SK-N-SH treated with all-trans-retinoic acid at 6 μM for 48 hours (cell line): ENCODE measurements around the gene HSD17B14.

Source experiments
- ATAC-seq: fragments of 200-7000 bp; cut with Tn5 transposase; 3 replicates; pipeline ENCODE4 v1.9.1; 2020; ENCODE audit warnings: mild to moderate bottlenecking, moderate library complexity
- ARNTL ChIP-seq: fragments of 450-650 bp; formaldehyde crosslinking; IDR thresholded peaks from 2 replicates; pipeline ENCODE4 v1.5.0; 2020; ENCODE audit warnings: low read depth, mild to moderate bottlenecking, moderate library complexity, borderline replicate concordance
- BACH2 ChIP-seq: fragments of 250-450 bp; sonication (Bioruptor Pico); IDR thresholded peaks from 2 replicates; pipeline ENCODE4 v1.9.0; 2021; ENCODE audit warnings: mild to moderate bottlenecking, borderline replicate concordance
- CSDC2 ChIP-seq: fragments of 250-450 bp; sonication (Bioruptor Pico); IDR thresholded peaks from 2 replicates; pipeline ENCODE4 v1.5.0; 2020; ENCODE audit warnings: mild to moderate bottlenecking, moderate library complexity
- CSRNP3 ChIP-seq: fragments of 250-450 bp; sonication (Bioruptor Pico); IDR thresholded peaks from 2 replicates; pipeline ENCODE4 v1.5.1; 2021; ENCODE audit warnings: mild to moderate bottlenecking, moderate library complexity
- ESRRG ChIP-seq: fragments of 250-450 bp; sonication (Bioruptor Pico); IDR thresholded peaks from 2 replicates; pipeline ENCODE4 v1.6.1; 2021; ENCODE audit warnings: mild to moderate bottlenecking
- GLIS3 ChIP-seq: fragments of 250-450 bp; sonication (Bioruptor Pico); IDR thresholded peaks from 2 replicates; pipeline ENCODE4 v1.5.0; 2020; ENCODE audit warnings: mild to moderate bottlenecking, moderate library complexity
- ISL1 ChIP-seq: fragments of 250-450 bp; sonication (Bioruptor Pico); IDR thresholded peaks from 2 replicates; pipeline ENCODE4 v2.1.2; 2022; ENCODE audit warnings: mild to moderate bottlenecking, moderate library complexity
- OSR1 ChIP-seq: fragments of 250-450 bp; sonication (Bioruptor Pico); IDR thresholded peaks from 2 replicates; pipeline ENCODE4 v1.8.0; 2022; ENCODE audit warnings: moderate library complexity, mild to moderate bottlenecking, inconsistent platforms
- POU6F1 ChIP-seq: fragments of 250-450 bp; sonication (Bioruptor Pico); IDR thresholded peaks from 2 replicates; pipeline ENCODE4 v1.8.0; 2021; ENCODE audit warnings: low read depth, mild to moderate bottlenecking, moderate library complexity, borderline replicate concordance
- PPARA ChIP-seq: fragments of 250-450 bp; sonication (Bioruptor Pico); IDR thresholded peaks from 2 replicates; pipeline ENCODE4 v1.5.0; 2020; ENCODE audit warnings: mild to moderate bottlenecking, borderline replicate concordance
- RARB ChIP-seq: fragments of 250-450 bp; sonication (Bioruptor Pico); IDR thresholded peaks from 2 replicates; pipeline ENCODE4 v1.8.0; 2021; ENCODE audit warnings: mild to moderate bottlenecking, moderate library complexity
- SNAI2 ChIP-seq: fragments of 250-450 bp; sonication (Bioruptor Pico); IDR thresholded peaks from 2 replicates; pipeline ENCODE4 v1.5.0; 2020; ENCODE audit warnings: mild to moderate bottlenecking, moderate library complexity
- TCF4 ChIP-seq: fragments of 250-450 bp; sonication (Bioruptor Pico); IDR thresholded peaks from 2 replicates; pipeline ENCODE4 v1.8.0; 2021; ENCODE audit warnings: mild to moderate bottlenecking, moderate library complexity, borderline replicate concordance
- TOX ChIP-seq: fragments of 250-450 bp; sonication (Bioruptor Pico); IDR thresholded peaks from 2 replicates; pipeline ENCODE4 v1.8.0; 2021; ENCODE audit warnings: mild to moderate bottlenecking, moderate library complexity, borderline replicate concordance
- ZC3H10 ChIP-seq: fragments of 250-450 bp; sonication (Bioruptor Pico); IDR thresholded peaks from 2 replicates; pipeline ENCODE4 v1.5.1; 2021; ENCODE audit warnings: mild to moderate bottlenecking, moderate library complexity
- ZFP3 ChIP-seq: fragments of 250-450 bp; sonication (Bioruptor Pico); IDR thresholded peaks from 2 replicates; pipeline ENCODE4 v1.5.0; 2020; ENCODE audit warnings: mild to moderate bottlenecking, moderate library complexity
- ZFP30 ChIP-seq: fragments of 450-650 bp; formaldehyde crosslinking; IDR thresholded peaks from 2 replicates; pipeline ENCODE4 v1.5.0; 2022; ENCODE audit warnings: mild to moderate bottlenecking, moderate library complexity
- ZNF565 ChIP-seq: fragments of 450-650 bp; formaldehyde crosslinking; conservative IDR thresholded peaks from 2 replicates; pipeline ENCODE4 v1.5.0; 2020; ENCODE audit warnings: low read depth, mild to moderate bottlenecking, moderate library complexity
- ZNF70 ChIP-seq: fragments of 450-650 bp; formaldehyde crosslinking; IDR thresholded peaks from 2 replicates; pipeline ENCODE4 v1.5.0; 2020; ENCODE audit warnings: mild to moderate bottlenecking, moderate library complexity
- ZNF8 ChIP-seq: fragments of 450-650 bp; formaldehyde crosslinking; IDR thresholded peaks from 2 replicates; pipeline ENCODE4 v1.5.0; 2020; ENCODE audit warnings: mild to moderate bottlenecking, moderate library complexity
- TF ChIP-seq, protein P1 (sequence below): fragments of 250-450 bp; sonication (Bioruptor Pico); IDR thresholded peaks from 2 replicates; pipeline ENCODE4 v1.5.0; 2020; ENCODE audit warnings: mild to moderate bottlenecking, moderate library complexity
- TF ChIP-seq, protein P2 (sequence below): fragments of 250-450 bp; sonication (Bioruptor Pico); IDR thresholded peaks from 2 replicates; pipeline ENCODE4 v1.8.0; 2020; ENCODE audit warnings: mild to moderate bottlenecking, moderate library complexity, borderline replicate concordance

Gene HSD17B14

DNA sequence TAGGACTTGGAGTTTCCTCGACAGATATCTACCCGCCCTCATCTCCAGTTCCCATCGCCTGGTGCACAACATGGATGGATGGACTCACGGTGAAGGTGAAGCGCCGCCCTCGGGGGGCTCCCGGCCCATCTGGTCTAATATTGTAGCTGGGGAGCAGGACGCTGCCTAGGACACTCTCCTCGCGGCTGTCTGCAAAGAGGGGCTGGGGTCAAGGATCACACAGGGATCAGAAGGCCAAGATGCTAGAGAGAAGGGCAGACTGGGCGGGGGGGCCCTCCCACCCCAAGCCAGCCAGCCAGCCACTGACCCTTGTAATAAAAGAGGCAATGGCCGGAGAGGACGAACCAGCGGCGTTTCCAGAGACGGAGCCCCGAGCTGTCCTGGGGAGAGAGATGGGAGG, 25.0 kb upstream of the HSD17B14 start (continued):
- TF ChIP-seq, protein P1, sequence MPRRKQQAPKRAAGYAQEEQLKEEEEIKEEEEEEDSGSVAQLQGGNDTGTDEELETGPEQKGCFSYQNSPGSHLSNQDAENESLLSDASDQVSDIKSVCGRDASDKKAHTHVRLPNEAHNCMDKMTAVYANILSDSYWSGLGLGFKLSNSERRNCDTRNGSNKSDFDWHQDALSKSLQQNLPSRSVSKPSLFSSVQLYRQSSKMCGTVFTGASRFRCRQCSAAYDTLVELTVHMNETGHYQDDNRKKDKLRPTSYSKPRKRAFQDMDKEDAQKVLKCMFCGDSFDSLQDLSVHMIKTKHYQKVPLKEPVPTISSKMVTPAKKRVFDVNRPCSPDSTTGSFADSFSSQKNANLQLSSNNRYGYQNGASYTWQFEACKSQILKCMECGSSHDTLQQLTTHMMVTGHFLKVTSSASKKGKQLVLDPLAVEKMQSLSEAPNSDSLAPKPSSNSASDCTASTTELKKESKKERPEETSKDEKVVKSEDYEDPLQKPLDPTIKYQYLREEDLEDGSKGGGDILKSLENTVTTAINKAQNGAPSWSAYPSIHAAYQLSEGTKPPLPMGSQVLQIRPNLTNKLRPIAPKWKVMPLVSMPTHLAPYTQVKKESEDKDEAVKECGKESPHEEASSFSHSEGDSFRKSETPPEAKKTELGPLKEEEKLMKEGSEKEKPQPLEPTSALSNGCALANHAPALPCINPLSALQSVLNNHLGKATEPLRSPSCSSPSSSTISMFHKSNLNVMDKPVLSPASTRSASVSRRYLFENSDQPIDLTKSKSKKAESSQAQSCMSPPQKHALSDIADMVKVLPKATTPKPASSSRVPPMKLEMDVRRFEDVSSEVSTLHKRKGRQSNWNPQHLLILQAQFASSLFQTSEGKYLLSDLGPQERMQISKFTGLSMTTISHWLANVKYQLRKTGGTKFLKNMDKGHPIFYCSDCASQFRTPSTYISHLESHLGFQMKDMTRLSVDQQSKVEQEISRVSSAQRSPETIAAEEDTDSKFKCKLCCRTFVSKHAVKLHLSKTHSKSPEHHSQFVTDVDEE = no peak
- no peak for TF ChIP-seq ISL1
- TF ChIP-seq ESRRG (CRISPR knock-in tag) = no peak
- TF ChIP-seq ZFP30 (CRISPR knock-in tag) = no peak
- no peak for TF ChIP-seq POU6F1
- no peak for TF ChIP-seq ZFP3

DNA sequence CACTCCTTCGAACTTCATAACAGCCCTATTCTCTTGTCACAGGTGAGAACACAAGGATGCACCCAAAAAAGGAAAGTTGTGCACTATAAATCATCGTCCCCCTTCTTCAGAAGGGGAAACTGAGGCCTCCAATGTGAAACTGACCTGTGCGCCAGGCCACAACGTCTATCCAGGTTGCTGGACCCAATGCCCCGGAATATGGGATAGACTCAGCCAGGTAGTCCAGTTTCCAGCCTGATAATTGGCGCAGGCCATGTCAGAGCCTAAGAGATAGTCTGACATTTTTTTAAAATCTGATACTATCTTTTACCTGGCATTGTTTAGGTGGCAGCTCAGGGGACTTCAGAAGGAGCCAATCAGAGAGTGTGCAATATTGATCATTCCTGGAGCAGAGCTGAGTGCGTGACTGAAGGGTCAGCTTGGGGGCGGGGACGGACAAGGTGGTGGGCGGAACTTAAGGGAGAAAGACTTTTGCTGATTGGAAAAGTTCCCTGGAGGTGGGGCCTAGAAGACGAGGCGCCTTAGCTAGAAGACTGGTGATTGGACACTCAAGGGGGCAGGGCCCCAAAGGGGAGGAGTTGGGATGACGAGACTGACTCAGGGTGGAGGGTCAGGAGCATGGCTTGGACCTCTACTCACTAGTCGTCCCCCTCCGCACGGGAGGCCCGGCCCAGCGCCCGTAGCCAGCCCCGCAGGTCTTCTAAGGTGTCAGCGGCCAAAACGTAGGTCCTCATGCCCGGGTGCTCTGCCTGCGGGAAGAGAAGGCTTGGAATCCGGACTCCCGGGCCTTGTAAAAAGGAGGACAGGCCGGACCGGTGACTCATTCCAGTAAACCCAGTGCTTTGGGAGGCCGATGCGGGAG, 23.7 kb upstream of the HSD17B14 start:
- TF ChIP-seq TOX (CRISPR knock-in tag) = no peak
- no peak for TF ChIP-seq BACH2 (CRISPR knock-in tag)
- TF ChIP-seq CSDC2 (CRISPR knock-in tag) = no peak
- TF ChIP-seq, protein P1 = no peak
- no peak for TF ChIP-seq ZFP3
- no peak for TF ChIP-seq ZC3H10
- TF ChIP-seq ZNF8 (CRISPR knock-in tag) = no peak
- no peak; the same call in 2 of the 3 replicates for ATAC-seq

GRCh38 chr19:48858984-48859710, 22.9 kb upstream of the HSD17B14 start:
- no peak; the same call in 2 of the 3 replicates for ATAC-seq
- TF ChIP-seq CSRNP3 (CRISPR knock-in tag) (no peak), ISL1 (no peak), OSR1 (CRISPR knock-in tag) (no peak), RARB (no peak), TCF4 (no peak), ZNF565 (CRISPR knock-in tag) (no peak), GLIS3 (no peak), ARNTL (CRISPR knock-in tag) (no peak), ZFP3 (no peak), SNAI2 (no peak), ZFP30 (CRISPR knock-in tag) (no peak), ZNF8 (CRISPR knock-in tag) (no peak), TOX (CRISPR knock-in tag) (no peak), ZNF70 (CRISPR knock-in tag) (no peak), PPARA (CRISPR knock-in tag) (no peak), ZC3H10 (no peak), POU6F1 (no peak)
- TF ChIP-seq, protein P2, sequence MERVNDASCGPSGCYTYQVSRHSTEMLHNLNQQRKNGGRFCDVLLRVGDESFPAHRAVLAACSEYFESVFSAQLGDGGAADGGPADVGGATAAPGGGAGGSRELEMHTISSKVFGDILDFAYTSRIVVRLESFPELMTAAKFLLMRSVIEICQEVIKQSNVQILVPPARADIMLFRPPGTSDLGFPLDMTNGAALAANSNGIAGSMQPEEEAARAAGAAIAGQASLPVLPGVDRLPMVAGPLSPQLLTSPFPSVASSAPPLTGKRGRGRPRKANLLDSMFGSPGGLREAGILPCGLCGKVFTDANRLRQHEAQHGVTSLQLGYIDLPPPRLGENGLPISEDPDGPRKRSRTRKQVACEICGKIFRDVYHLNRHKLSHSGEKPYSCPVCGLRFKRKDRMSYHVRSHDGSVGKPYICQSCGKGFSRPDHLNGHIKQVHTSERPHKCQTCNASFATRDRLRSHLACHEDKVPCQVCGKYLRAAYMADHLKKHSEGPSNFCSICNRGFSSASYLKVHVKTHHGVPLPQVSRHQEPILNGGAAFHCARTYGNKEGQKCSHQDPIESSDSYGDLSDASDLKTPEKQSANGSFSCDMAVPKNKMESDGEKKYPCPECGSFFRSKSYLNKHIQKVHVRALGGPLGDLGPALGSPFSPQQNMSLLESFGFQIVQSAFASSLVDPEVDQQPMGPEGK (CRISPR knock-in tag) = no peak
